Ishikawa (cell line): Measurements from ENCODE around the gene EGFL7.
A peak's percentile ranks its signal among the peaks of the same experiment; 100 is the strongest.

ENCODE experiments used
- CEBPB ChIP-seq: IDR thresholded peaks from 2 replicates; pipeline ENCODE4 v1.6.1; 2012
- CREB1 ChIP-seq: IDR thresholded peaks from 2 replicates; pipeline ENCODE4 v1.6.1; 2012; ENCODE audit warnings: low read depth
- EGR1 ChIP-seq: IDR thresholded peaks from 2 replicates; pipeline ENCODE4 v1.6.1; 2012
- EP300 ChIP-seq: IDR thresholded peaks from 2 replicates; pipeline ENCODE4 v1.6.1; 2012; ENCODE audit warnings: borderline replicate concordance
- FOXM1 ChIP-seq: IDR thresholded peaks from 2 replicates; pipeline ENCODE4 v1.6.1; 2012; ENCODE audit warnings: low read depth, borderline replicate concordance
- MAX ChIP-seq: IDR thresholded peaks from 2 replicates; pipeline ENCODE4 v1.6.1; 2012
- NFIC ChIP-seq: IDR thresholded peaks from 2 replicates; pipeline ENCODE4 v1.6.1; 2012
- RAD21 ChIP-seq: IDR thresholded peaks from 2 replicates; pipeline ENCODE4 v1.6.1; 2012; ENCODE audit warnings: low read depth
- REST ChIP-seq: IDR thresholded peaks from 2 replicates; pipeline ENCODE4 v1.6.1; 2012; ENCODE audit warnings: low read depth, mild to moderate bottlenecking
- TAF1 ChIP-seq: IDR thresholded peaks from 2 replicates; pipeline ENCODE4 v1.6.1; 2012; ENCODE audit warnings: low read depth, mild to moderate bottlenecking
- TCF12 ChIP-seq: IDR thresholded peaks from 2 replicates; pipeline ENCODE4 v1.6.1; 2012; ENCODE audit warnings: low read depth
- TEAD4 ChIP-seq: IDR thresholded peaks from 2 replicates; pipeline ENCODE4 v1.6.1; 2012
- USF1 ChIP-seq: IDR thresholded peaks from 2 replicates; pipeline ENCODE4 v1.6.1; 2012
- YY1 ChIP-seq: IDR thresholded peaks from 2 replicates; pipeline ENCODE4 v1.6.1; 2012; ENCODE audit warnings: low read depth
- ZBTB7A ChIP-seq: IDR thresholded peaks from 2 replicates; pipeline ENCODE4 v1.6.1; 2012; ENCODE audit warnings: low read depth

EGFL7 gene

GRCh38 chr9:136629001-136629878 lies 33.5 kb upstream of the EGFL7 start:
- TF ChIP-seq CEBPB: no peak
- no peak for TF ChIP-seq USF1
- no peak for TF ChIP-seq TCF12
- TF ChIP-seq YY1: no peak
- no peak for TF ChIP-seq EP300
- TF ChIP-seq EGR1: no peak
- no peak for TF ChIP-seq MAX
- no peak for TF ChIP-seq TAF1
- TF ChIP-seq RAD21: no peak
- TF ChIP-seq FOXM1: no peak
- no peak for TF ChIP-seq TEAD4
- no peak for TF ChIP-seq NFIC
- no peak for TF ChIP-seq REST
- no peak for TF ChIP-seq CREB1
- no peak for TF ChIP-seq ZBTB7A

- TF ChIP-seq RAD21: peak; percentile 93
- TF ChIP-seq EGR1: peak; percentile 82
- TF ChIP-seq TEAD4: no peak
- TF ChIP-seq ZBTB7A: peak; percentile 47; the same call in 1 of the 2 replicates
Observed at GRCh38 chr9:136629879-136630661, 32.6 kb upstream of the EGFL7 start.

GRCh38 chr9:136630662-136630992 lies 32.1 kb upstream of the EGFL7 start:
- TF ChIP-seq EGR1: no peak
- no peak for TF ChIP-seq ZBTB7A
- no peak for TF ChIP-seq USF1
- TF ChIP-seq CEBPB: no peak

GRCh38 chr9:136631038-136632000 lies 31.4 kb upstream of the EGFL7 start:
- TF ChIP-seq RAD21 (peak; percentile 98), EP300 (no peak)

GRCh38 chr9:136634904-136635303 lies 27.8 kb upstream of the EGFL7 start:
- TF ChIP-seq EP300 (no peak), TEAD4 (no peak), ZBTB7A (no peak), USF1 (no peak), EGR1 (no peak), NFIC (no peak), CREB1 (no peak), REST (no peak), MAX (no peak), TAF1 (no peak), RAD21 (no peak), FOXM1 (no peak), TCF12 (no peak), CEBPB (no peak), YY1 (no peak)
